DMS79 treated with DMSO at 0.1 percent for 48 hours (cell line): ENCODE results near the gene WASF3.
A peak's percentile ranks its signal among the peaks of the same experiment; 100 is the strongest.

Experiments
- DNase-seq: peaks from one replicate; lab custom pipeline; 2025; lab: John Stamatoyannopoulos, UW

The WASF3 gene

GRCh38 chr13:26557393-26558073, at the start of gene WASF3:
Gene WASF3, plus strand, starts transcription at chr13:26557683. Its CDS starts 84,588 bp downstream, at chr13:26642271.
- peak; percentile 73 for DNase-seq

GRCh38 chr13:26508885-26509284, 48.6 kb upstream of the WASF3 start:
- DNase-seq: no peak

GRCh38 chr13:26509491-26509890, 48.0 kb upstream of the WASF3 start:
- no peak for DNase-seq

- DNase-seq: no peak
Observed at GRCh38 chr13:26513931-26514330, 43.6 kb upstream of the WASF3 start.

- no peak for DNase-seq
Observed at GRCh38 chr13:26515721-26516120, 41.8 kb upstream of the WASF3 start.

- no peak for DNase-seq
Observed at GRCh38 chr13:26517936-26518335, 39.5 kb upstream of the WASF3 start.

GRCh38 chr13:26518451-26518959, 39.0 kb upstream of the WASF3 start:
- DNase-seq: no peak

- DNase-seq: no peak
Observed at GRCh38 chr13:26522571-26522970, 34.9 kb upstream of the WASF3 start.

GRCh38 chr13:26523007-26523406, 34.5 kb upstream of the WASF3 start:
- DNase-seq: no peak

GRCh38 chr13:26525528-26525927, 32.0 kb upstream of the WASF3 start:
- no peak for DNase-seq

- DNase-seq: no peak
Observed at GRCh38 chr13:26526702-26527216, 30.7 kb upstream of the WASF3 start.

GRCh38 chr13:26528527-26528926, 29.0 kb upstream of the WASF3 start:
- DNase-seq: no peak

- no peak for DNase-seq
Observed at GRCh38 chr13:26529441-26529840, 28.0 kb upstream of the WASF3 start.

GRCh38 chr13:26531742-26532141, 25.7 kb upstream of the WASF3 start:
- DNase-seq: no peak

GRCh38 chr13:26534036-26534726, 23.3 kb upstream of the WASF3 start:
- no peak for DNase-seq

- no peak for DNase-seq
Observed at GRCh38 chr13:26538363-26539317, 18.8 kb upstream of the WASF3 start.

GRCh38 chr13:26539738-26540292, 17.7 kb upstream of the WASF3 start:
- no peak for DNase-seq

GRCh38 chr13:26540334-26540733, 17.1 kb upstream of the WASF3 start:
- DNase-seq: no peak

GRCh38 chr13:26541041-26541440, 16.4 kb upstream of the WASF3 start:
- DNase-seq: no peak

GRCh38 chr13:26541678-26542568, 15.6 kb upstream of the WASF3 start:
- DNase-seq: no peak

GRCh38 chr13:26544707-26545106, 12.8 kb upstream of the WASF3 start:
- no peak for DNase-seq
